ENCODE results near the gene CD2.
A peak's percentile ranks its signal among the peaks of the same experiment; 100 is the strongest.

CD2 gene

DNA sequence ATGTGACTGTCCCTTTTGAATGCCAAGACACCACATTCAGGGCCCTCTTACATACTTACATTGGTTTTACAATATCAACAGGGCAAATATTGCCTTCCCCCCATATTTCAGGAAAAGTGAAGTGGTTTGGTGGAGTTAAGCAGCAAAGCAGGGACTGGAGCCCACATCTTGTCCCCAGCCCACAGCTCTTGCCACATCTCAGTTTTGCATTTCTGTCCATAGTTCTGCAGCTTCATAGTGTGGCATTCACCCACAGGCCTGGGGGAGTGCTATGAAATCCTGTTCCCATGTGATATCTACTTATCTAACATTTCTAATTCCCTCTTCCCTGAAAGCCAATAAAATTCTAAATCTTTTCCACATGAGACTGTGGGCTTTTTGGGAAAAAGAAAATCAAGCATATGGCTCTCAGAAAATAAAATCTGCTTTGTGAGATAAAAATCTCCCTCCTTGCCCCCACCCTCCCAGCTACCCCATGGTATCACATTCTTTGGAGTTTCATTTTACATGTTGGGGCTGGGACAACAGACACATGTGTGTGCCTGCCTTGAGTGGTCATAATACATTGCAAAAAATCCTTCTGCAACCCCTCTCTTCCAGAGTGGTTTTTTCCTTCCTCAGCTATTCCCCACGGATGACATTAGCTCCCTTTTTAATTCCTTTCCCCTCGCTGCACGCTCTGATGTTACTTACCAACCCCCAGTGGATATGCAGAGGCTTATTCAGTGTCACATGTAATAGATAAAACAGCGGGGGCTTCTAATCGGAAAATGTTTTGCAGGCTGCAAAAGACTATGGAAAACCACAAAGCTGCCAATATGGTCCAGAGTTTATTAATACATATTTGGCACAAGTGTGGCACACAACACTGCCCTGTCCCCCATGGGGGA lies 20.5 kb upstream of the CD2 start:
- TF ChIP-seq CEBPB (IDR thresholded peaks at IDR 0.05) (no peak), TCF12 (IDR thresholded peaks at IDR 0.05; ENCODE audit: low read depth) (no peak), REST (IDR thresholded peaks at IDR 0.05; ENCODE audit: low read depth) (no peak), USF1 (IDR thresholded peaks at IDR 0.05) (no peak), TAF1 (IDR thresholded peaks at IDR 0.05; ENCODE audit: low read depth) (no peak), TEAD4 (IDR thresholded peaks at IDR 0.05) (no peak), NFIC (IDR thresholded peaks at IDR 0.05) (no peak), RAD21 (IDR thresholded peaks at IDR 0.05; ENCODE audit: low read depth) (no peak), FOXM1 (IDR thresholded peaks at IDR 0.05; ENCODE audit: borderline replicate concordance, low read depth) (no peak), EP300 (IDR thresholded peaks at IDR 0.05; ENCODE audit: borderline replicate concordance) (no peak)

DNA sequence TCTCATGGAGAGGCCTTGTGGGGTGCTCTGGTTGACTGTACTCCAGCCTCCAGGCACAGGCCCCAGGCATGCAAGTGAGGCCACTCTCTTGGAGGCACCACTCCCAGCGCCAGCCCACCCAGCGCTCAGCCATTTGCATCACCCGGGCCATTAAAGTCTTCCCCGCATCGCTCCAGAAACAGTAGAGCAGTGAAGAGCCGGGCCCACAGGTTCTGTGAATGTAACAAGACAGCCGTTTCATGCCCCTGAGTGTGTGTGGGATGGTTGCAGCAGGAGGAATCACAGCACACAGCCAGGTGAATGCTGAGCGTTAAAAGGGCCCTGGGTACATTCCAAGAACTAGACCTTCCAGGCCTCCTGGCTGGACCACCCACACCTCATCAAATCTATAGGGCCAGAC lies 19.0 kb upstream of the CD2 start:
- TF ChIP-seq EGR1 (IDR thresholded peaks at IDR 0.05) (no peak), NFIC (IDR thresholded peaks at IDR 0.05) (no peak), MAX (IDR thresholded peaks at IDR 0.05) (no peak), CREB1 (IDR thresholded peaks at IDR 0.05; ENCODE audit: low read depth) (no peak), EP300 (IDR thresholded peaks at IDR 0.05; ENCODE audit: borderline replicate concordance) (no peak), ZBTB7A (IDR thresholded peaks at IDR 0.05; ENCODE audit: low read depth) (no peak), YY1 (IDR thresholded peaks at IDR 0.05; ENCODE audit: low read depth) (no peak), FOXM1 (IDR thresholded peaks at IDR 0.05; ENCODE audit: borderline replicate concordance, low read depth) (no peak), REST (IDR thresholded peaks at IDR 0.05; ENCODE audit: low read depth) (no peak), TAF1 (IDR thresholded peaks at IDR 0.05; ENCODE audit: low read depth) (no peak), RAD21 (IDR thresholded peaks at IDR 0.05; ENCODE audit: low read depth) (no peak), CEBPB (IDR thresholded peaks at IDR 0.05) (no peak), TEAD4 (IDR thresholded peaks at IDR 0.05) (no peak), TCF12 (IDR thresholded peaks at IDR 0.05; ENCODE audit: low read depth) (no peak), USF1 (IDR thresholded peaks at IDR 0.05) (no peak)

- TF ChIP-seq ZBTB7A (IDR thresholded peaks at IDR 0.05; ENCODE audit: low read depth) (no peak), RAD21 (IDR thresholded peaks at IDR 0.05; ENCODE audit: low read depth) (peak; percentile 92)
These were observed 17.0 kb upstream of the CD2 start for GRCh38 chr1:116737020-116737854.

GRCh38 chr1:116737855-116738321 lies 16.3 kb upstream of the CD2 start:
- TF ChIP-seq YY1 (IDR thresholded peaks at IDR 0.05; ENCODE audit: low read depth) (no peak), REST (IDR thresholded peaks at IDR 0.05; ENCODE audit: low read depth) (no peak), EGR1 (IDR thresholded peaks at IDR 0.05) (no peak), MAX (IDR thresholded peaks at IDR 0.05) (no peak), FOXM1 (IDR thresholded peaks at IDR 0.05; ENCODE audit: borderline replicate concordance, low read depth) (no peak), NFIC (IDR thresholded peaks at IDR 0.05) (no peak), TCF12 (IDR thresholded peaks at IDR 0.05; ENCODE audit: low read depth) (no peak), TAF1 (IDR thresholded peaks at IDR 0.05; ENCODE audit: low read depth) (no peak), CREB1 (IDR thresholded peaks at IDR 0.05; ENCODE audit: low read depth) (no peak)

All from Ishikawa (cell line).